GM23338 (cell line): Measurements from ENCODE around the gene YPEL1. TPM values are rescaled to one million over a fixed set of nuclear protein-coding genes. Genes with fewer than 3 reads are reported as not detected.

Experiments
- ATAC-seq: fragments of 200-7000 bp; cut with Tn5 transposase; 3 replicates; pipeline ENCODE4 v1.9.1; 2020
- DNase-seq: peaks from one replicate; pipeline ENCODE4 v3.0.0-alpha.2; 2015; ENCODE audit warnings: low spot score
- H2AFZ ChIP-seq: fragments of 200-600 bp; sonication (generic); 2 replicates; pipeline ENCODE4 v1.8.0; 2016; ENCODE audit warnings: antibody characterized with exemption, mild to moderate bottlenecking, moderate library complexity
- H3F3A ChIP-seq: fragments of 200-600 bp; sonication (generic); replicated peaks from 2 replicates; pipeline ENCODE4 v1.8.0; 2017; ENCODE audit warnings: antibody characterized with exemption, mixed run types, low read depth
- H3K27ac ChIP-seq: fragments of 200-600 bp; sonication (generic); 2 replicates; pipeline ENCODE4 v1.6.1; 2016; ENCODE audit warnings: low read depth
- H3K27me3 ChIP-seq: fragments of 200-600 bp; sonication (generic); 2 replicates; pipeline ENCODE4 v1.8.0; 2016; ENCODE audit warnings: mild to moderate bottlenecking, mixed run types, moderate library complexity; ENCODE audit not compliant: insufficient read depth
- H3K36me3 ChIP-seq: fragments of 200-600 bp; sonication (generic); 2 replicates; pipeline ENCODE4 v1.8.0; 2016; ENCODE audit warnings: mild to moderate bottlenecking; ENCODE audit not compliant: insufficient read depth
- H3K4me1 ChIP-seq: fragments of 200-600 bp; sonication (generic); 2 replicates; pipeline ENCODE4 v1.8.0; 2016; ENCODE audit warnings: mild to moderate bottlenecking, moderate library complexity; ENCODE audit not compliant: insufficient read depth
- H3K4me2 ChIP-seq: fragments of 200-600 bp; sonication (generic); 2 replicates; pipeline ENCODE4 v1.7.1; 2017; ENCODE audit warnings: mixed run types
- H3K4me3 ChIP-seq: fragments of 200-600 bp; sonication (generic); 2 replicates; pipeline ENCODE4 v1.6.1; 2016; ENCODE audit warnings: mixed run types
- H3K79me2 ChIP-seq: fragments of 200-600 bp; sonication (generic); replicated peaks from 2 replicates; pipeline ENCODE4 v1.8.0; 2017; ENCODE audit warnings: mild to moderate bottlenecking; ENCODE audit not compliant: insufficient read depth
- H3K9me2 ChIP-seq: fragments of 200-600 bp; sonication (generic); 2 replicates; pipeline ENCODE4 v1.8.0; 2017; ENCODE audit not compliant: insufficient read depth
- H4K20me1 ChIP-seq: fragments of 200-600 bp; sonication (generic); replicated peaks from 2 replicates; pipeline ENCODE4 v1.8.0; 2017; ENCODE audit warnings: mild to moderate bottlenecking; ENCODE audit not compliant: insufficient read depth
- H3K27ac Mint-ChIP-seq: 2 replicates; pipeline ENCODE4 v1.8.0; 2020; ENCODE audit warnings: inconsistent platforms, mild to moderate bottlenecking, moderate library complexity, mixed read lengths
- H3K27me3 Mint-ChIP-seq: 3 replicates; pipeline ENCODE4 v1.8.0; 2022; ENCODE audit warnings: low read depth, mild to moderate bottlenecking, moderate library complexity, mixed read lengths, inconsistent platforms; ENCODE audit not compliant: insufficient read depth, poor library complexity
- H3K36me3 Mint-ChIP-seq: 3 replicates; pipeline ENCODE4 v1.8.0; 2021; ENCODE audit warnings: low read depth, mild to moderate bottlenecking, inconsistent platforms, moderate library complexity, mixed read lengths
- H3K4me1 Mint-ChIP-seq: 3 replicates; pipeline ENCODE4 v1.8.0; 2020; ENCODE audit warnings: mild to moderate bottlenecking, inconsistent platforms, mixed read lengths
- H3K4me3 Mint-ChIP-seq: 3 replicates; pipeline ENCODE4 v1.8.0; 2021; ENCODE audit warnings: moderate library complexity, mild to moderate bottlenecking, inconsistent platforms, mixed read lengths
- H3K9me3 Mint-ChIP-seq: 3 replicates; pipeline ENCODE4 v1.8.0; 2020; ENCODE audit warnings: moderate library complexity, mild to moderate bottlenecking, inconsistent platforms, mixed read lengths
- CREB1 ChIP-seq: fragments of 250-450 bp; sonication (Bioruptor Pico); IDR thresholded peaks from 2 replicates; pipeline ENCODE4 v1.5.0; 2020; ENCODE audit warnings: low read depth, mild to moderate bottlenecking, moderate library complexity
- EZH2 ChIP-seq: fragments of 200-600 bp; sonication (generic); IDR thresholded peaks from one replicate; pipeline ENCODE4 v1.8.0; 2017; ENCODE audit warnings: antibody characterized with exemption, mild to moderate bottlenecking, low read depth; ENCODE audit not compliant: unreplicated experiment
- EZH2phosphoT487 ChIP-seq: fragments of 200-600 bp; sonication (generic); IDR thresholded peaks from one replicate; pipeline ENCODE4 v1.8.1; 2018; ENCODE audit warnings: antibody characterized with exemption; ENCODE audit not compliant: unreplicated experiment
- JUNB ChIP-seq: IDR thresholded peaks from one replicate; pipeline ENCODE4 v1.6.1; 2016; ENCODE audit warnings: antibody characterized with exemption; ENCODE audit not compliant: unreplicated experiment
- NANOG ChIP-seq: IDR thresholded peaks from 2 replicates; pipeline ENCODE4 v1.6.1; 2016; ENCODE audit warnings: antibody characterized with exemption, borderline replicate concordance
- POLR2AphosphoS5 ChIP-seq: IDR thresholded peaks from 2 replicates; pipeline ENCODE4 v1.6.1; 2016; ENCODE audit warnings: antibody characterized with exemption, low read depth
- STAT1 ChIP-seq: IDR thresholded peaks from one replicate; pipeline ENCODE4 v1.6.1; 2016; ENCODE audit warnings: antibody characterized with exemption; ENCODE audit not compliant: unreplicated experiment
- ZNF114 ChIP-seq: fragments of 250-450 bp; sonication (Bioruptor Pico); IDR thresholded peaks from 2 replicates; pipeline ENCODE4 v1.5.0; 2020; ENCODE audit warnings: mild to moderate bottlenecking, moderate library complexity
- ZNF331 ChIP-seq: fragments of 250-450 bp; sonication (Bioruptor Pico); IDR thresholded peaks from 2 replicates; pipeline ENCODE4 v1.5.0; 2020; ENCODE audit warnings: low read depth, mild to moderate bottlenecking, moderate library complexity
- polyA plus RNA-seq: library from polyadenylated mRNA; unstranded; fragments of >200 nt; fragmentation: Nextera tagmentation; extraction: Ambion mirVana; gene quantifications from 2 replicates; pipeline ENCODE4 v1.2.1, GENCODE V29; 2016
- total RNA-seq: library from RNA; depleted of rRNA; stranded (reverse); fragments of >200 nt; shearing (Covaris generic); gene quantifications from 2 replicates; pipeline ENCODE4 v1.2.3, GENCODE V29; 2014
- TF ChIP-seq, protein P1 (sequence below): IDR thresholded peaks from one replicate; pipeline ENCODE4 v1.6.1; 2018; ENCODE audit warnings: antibody characterized with exemption; ENCODE audit not compliant: unreplicated experiment
- TF ChIP-seq, protein P2 (sequence below), 2 experiments: fragments of 200-600 bp in 1 of 2; sonication (generic) in 1 of 2; conservative IDR thresholded peaks; 2 replicates each; pipeline versions ENCODE4 v1.5.1 to v1.6.1; 2016 to 2017; ENCODE audit warnings: antibody characterized with exemption in 2 of 2, low read depth in 2 of 2, mild to moderate bottlenecking in 2 of 2, moderate library complexity in 1 of 2
- TF ChIP-seq, protein P3 (sequence below): IDR thresholded peaks from 2 replicates; pipeline ENCODE4 v1.6.1; 2016; ENCODE audit warnings: antibody characterized with exemption
- TF ChIP-seq, protein P4 (sequence below): fragments of 250-450 bp; sonication (Bioruptor Pico); IDR thresholded peaks from 2 replicates; pipeline ENCODE4 v1.5.0; 2020; ENCODE audit warnings: mild to moderate bottlenecking, moderate library complexity

The YPEL1 gene
- total and polyA plus RNA-seq, 2 experiments from 2014 or later = 4.4 to 6.0 TPM

DNA sequence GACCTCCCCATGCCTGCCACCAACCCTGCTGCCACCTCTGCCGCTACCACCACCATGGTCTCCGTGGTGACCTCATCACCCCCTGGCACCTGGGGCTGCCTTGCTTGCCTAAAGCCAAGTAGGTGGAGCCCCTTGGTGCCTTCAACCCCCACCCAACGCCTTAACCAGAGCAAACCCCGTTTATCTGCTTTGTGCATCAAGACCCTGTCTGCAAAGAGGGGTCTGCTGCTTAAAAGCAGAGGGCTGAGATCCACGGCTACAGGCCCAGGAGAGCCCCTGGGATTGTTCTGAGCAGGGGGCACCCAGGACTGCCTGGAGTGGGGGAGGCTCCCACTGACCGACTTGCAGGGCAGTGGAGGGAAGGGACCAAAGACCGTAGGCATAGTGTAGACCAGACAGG is 74.7 kb downstream of the YPEL1 start:
- H3F3A ChIP-seq = peaks cover 27% of the 10 kb centered on the region
- no peaks in the 10 kb centered on the region for H3K27me3 ChIP-seq
- no peak overlapping the region for H3K27ac ChIP-seq
- no peaks in the 10 kb centered on the region for H3K36me3 ChIP-seq
- no peak overlapping the region for H3K4me2 ChIP-seq
- no peaks in the 10 kb centered on the region; the same call in 1 of the 2 replicates for H4K20me1 ChIP-seq
- H3K36me3 Mint-ChIP-seq = peaks cover 5% of the 10 kb centered on the region; the same call in 2 of the 3 replicates
- H3K9me2 ChIP-seq = no peaks in the 10 kb centered on the region
- H3K79me2 ChIP-seq = no peaks in the 10 kb centered on the region
- H3K4me3 Mint-ChIP-seq = no peak overlapping the region
- TF ChIP-seq, protein P1, sequence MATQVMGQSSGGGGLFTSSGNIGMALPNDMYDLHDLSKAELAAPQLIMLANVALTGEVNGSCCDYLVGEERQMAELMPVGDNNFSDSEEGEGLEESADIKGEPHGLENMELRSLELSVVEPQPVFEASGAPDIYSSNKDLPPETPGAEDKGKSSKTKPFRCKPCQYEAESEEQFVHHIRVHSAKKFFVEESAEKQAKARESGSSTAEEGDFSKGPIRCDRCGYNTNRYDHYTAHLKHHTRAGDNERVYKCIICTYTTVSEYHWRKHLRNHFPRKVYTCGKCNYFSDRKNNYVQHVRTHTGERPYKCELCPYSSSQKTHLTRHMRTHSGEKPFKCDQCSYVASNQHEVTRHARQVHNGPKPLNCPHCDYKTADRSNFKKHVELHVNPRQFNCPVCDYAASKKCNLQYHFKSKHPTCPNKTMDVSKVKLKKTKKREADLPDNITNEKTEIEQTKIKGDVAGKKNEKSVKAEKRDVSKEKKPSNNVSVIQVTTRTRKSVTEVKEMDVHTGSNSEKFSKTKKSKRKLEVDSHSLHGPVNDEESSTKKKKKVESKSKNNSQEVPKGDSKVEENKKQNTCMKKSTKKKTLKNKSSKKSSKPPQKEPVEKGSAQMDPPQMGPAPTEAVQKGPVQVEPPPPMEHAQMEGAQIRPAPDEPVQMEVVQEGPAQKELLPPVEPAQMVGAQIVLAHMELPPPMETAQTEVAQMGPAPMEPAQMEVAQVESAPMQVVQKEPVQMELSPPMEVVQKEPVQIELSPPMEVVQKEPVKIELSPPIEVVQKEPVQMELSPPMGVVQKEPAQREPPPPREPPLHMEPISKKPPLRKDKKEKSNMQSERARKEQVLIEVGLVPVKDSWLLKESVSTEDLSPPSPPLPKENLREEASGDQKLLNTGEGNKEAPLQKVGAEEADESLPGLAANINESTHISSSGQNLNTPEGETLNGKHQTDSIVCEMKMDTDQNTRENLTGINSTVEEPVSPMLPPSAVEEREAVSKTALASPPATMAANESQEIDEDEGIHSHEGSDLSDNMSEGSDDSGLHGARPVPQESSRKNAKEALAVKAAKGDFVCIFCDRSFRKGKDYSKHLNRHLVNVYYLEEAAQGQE = no peak
- TF ChIP-seq, protein P2, sequence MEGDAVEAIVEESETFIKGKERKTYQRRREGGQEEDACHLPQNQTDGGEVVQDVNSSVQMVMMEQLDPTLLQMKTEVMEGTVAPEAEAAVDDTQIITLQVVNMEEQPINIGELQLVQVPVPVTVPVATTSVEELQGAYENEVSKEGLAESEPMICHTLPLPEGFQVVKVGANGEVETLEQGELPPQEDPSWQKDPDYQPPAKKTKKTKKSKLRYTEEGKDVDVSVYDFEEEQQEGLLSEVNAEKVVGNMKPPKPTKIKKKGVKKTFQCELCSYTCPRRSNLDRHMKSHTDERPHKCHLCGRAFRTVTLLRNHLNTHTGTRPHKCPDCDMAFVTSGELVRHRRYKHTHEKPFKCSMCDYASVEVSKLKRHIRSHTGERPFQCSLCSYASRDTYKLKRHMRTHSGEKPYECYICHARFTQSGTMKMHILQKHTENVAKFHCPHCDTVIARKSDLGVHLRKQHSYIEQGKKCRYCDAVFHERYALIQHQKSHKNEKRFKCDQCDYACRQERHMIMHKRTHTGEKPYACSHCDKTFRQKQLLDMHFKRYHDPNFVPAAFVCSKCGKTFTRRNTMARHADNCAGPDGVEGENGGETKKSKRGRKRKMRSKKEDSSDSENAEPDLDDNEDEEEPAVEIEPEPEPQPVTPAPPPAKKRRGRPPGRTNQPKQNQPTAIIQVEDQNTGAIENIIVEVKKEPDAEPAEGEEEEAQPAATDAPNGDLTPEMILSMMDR (conservative IDR thresholded peaks at IDR 0.05; ENCODE audit: low read depth in 2 of 2) = no peak
- TF ChIP-seq STAT1 (no peak), POLR2AphosphoS5 (no peak), CREB1 (no peak), ZNF331 (CRISPR knock-in tag) (no peak), JUNB (no peak), NANOG (no peak), ZNF114 (no peak), EZH2phosphoT487 (no peak), EZH2 (no peak)
- TF ChIP-seq, protein P3, sequence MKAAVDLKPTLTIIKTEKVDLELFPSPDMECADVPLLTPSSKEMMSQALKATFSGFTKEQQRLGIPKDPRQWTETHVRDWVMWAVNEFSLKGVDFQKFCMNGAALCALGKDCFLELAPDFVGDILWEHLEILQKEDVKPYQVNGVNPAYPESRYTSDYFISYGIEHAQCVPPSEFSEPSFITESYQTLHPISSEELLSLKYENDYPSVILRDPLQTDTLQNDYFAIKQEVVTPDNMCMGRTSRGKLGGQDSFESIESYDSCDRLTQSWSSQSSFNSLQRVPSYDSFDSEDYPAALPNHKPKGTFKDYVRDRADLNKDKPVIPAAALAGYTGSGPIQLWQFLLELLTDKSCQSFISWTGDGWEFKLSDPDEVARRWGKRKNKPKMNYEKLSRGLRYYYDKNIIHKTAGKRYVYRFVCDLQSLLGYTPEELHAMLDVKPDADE = no peak
- TF ChIP-seq, protein P4, sequence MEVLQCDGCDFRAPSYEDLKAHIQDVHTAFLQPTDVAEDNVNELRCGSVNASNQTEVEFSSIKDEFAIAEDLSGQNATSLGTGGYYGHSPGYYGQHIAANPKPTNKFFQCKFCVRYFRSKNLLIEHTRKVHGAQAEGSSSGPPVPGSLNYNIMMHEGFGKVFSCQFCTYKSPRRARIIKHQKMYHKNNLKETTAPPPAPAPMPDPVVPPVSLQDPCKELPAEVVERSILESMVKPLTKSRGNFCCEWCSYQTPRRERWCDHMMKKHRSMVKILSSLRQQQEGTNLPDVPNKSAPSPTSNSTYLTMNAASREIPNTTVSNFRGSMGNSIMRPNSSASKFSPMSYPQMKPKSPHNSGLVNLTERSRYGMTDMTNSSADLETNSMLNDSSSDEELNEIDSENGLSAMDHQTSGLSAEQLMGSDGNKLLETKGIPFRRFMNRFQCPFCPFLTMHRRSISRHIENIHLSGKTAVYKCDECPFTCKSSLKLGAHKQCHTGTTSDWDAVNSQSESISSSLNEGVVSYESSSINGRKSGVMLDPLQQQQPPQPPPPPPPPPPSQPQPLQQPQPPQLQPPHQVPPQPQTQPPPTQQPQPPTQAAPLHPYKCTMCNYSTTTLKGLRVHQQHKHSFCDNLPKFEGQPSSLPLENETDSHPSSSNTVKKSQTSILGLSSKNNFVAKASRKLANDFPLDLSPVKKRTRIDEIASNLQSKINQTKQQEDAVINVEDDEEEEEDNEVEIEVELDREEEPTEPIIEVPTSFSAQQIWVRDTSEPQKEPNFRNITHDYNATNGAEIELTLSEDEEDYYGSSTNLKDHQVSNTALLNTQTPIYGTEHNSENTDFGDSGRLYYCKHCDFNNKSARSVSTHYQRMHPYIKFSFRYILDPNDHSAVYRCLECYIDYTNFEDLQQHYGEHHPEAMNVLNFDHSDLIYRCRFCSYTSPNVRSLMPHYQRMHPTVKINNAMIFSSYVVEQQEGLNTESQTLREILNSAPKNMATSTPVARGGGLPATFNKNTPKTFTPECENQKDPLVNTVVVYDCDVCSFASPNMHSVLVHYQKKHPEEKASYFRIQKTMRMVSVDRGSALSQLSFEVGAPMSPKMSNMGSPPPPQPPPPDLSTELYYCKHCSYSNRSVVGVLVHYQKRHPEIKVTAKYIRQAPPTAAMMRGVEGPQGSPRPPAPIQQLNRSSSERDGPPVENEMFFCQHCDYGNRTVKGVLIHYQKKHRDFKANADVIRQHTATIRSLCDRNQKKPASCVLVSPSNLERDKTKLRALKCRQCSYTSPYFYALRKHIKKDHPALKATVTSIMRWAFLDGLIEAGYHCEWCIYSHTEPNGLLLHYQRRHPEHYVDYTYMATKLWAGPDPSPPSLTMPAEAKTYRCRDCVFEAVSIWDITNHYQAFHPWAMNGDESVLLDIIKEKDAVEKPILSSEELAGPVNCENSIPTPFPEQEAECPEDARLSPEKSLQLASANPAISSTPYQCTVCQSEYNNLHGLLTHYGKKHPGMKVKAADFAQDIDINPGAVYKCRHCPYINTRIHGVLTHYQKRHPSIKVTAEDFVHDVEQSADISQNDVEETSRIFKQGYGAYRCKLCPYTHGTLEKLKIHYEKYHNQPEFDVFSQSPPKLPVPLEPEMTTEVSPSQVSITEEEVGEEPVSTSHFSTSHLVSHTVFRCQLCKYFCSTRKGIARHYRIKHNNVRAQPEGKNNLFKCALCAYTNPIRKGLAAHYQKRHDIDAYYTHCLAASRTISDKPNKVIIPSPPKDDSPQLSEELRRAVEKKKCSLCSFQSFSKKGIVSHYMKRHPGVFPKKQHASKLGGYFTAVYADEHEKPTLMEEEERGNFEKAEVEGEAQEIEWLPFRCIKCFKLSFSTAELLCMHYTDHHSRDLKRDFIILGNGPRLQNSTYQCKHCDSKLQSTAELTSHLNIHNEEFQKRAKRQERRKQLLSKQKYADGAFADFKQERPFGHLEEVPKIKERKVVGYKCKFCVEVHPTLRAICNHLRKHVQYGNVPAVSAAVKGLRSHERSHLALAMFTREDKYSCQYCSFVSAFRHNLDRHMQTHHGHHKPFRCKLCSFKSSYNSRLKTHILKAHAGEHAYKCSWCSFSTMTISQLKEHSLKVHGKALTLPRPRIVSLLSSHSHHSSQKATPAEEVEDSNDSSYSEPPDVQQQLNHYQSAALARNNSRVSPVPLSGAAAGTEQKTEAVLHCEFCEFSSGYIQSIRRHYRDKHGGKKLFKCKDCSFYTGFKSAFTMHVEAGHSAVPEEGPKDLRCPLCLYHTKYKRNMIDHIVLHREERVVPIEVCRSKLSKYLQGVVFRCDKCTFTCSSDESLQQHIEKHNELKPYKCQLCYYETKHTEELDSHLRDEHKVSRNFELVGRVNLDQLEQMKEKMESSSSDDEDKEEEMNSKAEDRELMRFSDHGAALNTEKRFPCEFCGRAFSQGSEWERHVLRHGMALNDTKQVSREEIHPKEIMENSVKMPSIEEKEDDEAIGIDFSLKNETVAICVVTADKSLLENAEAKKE (CRISPR knock-in tag) = no peak
- peaks cover 21% of the 10 kb centered on the region for H3K27me3 Mint-ChIP-seq
- H3K9me3 Mint-ChIP-seq = no peaks in the 10 kb centered on the region; the same call in 2 of the 3 replicates
- H2AFZ ChIP-seq = no peak overlapping the region
- ATAC-seq (no peak), DNase-seq (no peak)
- H3K4me1 Mint-ChIP-seq = peaks cover 19% of the 10 kb centered on the region
- no peak overlapping the region for H3K27ac Mint-ChIP-seq
- no peak overlapping the region for H3K4me3 ChIP-seq
- H3K4me1 ChIP-seq = peaks cover 8% of the 10 kb centered on the region
